ENCODE data around the gene PARN.
"Not testable (repeated sequence)": the region's sequence is repeated elsewhere in the genome, so short reads cannot be mapped to it uniquely, and the experiment has no call there.

DNA sequence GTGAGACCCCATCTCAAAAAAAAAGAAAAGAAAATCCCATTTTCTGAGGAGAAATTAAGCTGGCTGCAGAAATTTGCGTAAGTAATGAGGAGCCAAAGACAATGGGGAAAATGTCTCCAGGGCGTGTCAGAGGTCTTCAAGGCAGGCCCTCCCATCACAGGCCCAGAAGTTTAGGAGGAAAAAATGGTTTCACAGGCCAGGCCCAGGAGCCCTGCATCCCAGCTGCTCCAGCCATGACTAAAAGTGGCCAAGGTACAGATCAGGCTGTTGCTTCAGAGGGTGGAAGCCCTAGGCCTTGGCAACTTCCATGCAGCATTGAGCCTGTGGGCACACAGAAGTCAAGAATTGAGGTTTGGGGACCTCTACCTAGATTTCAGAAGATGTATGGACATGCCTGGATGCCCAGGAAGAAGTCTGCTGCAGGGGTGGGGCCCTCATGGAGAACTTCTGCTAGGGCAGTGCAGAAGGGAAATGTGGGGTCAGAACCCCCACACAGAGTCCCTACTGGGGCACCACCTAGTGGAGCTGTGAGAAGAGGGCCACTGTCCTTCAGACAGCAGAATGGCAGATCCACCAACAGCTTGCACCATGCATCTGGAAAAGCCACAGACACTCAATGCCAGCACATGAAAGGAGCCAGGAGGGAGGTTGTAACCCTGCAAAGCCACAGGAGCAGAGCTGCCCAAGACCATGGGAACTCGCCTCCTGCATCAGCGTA lies 55.2 kb downstream of the PARN start:
- TF ChIP-seq, protein P1, sequence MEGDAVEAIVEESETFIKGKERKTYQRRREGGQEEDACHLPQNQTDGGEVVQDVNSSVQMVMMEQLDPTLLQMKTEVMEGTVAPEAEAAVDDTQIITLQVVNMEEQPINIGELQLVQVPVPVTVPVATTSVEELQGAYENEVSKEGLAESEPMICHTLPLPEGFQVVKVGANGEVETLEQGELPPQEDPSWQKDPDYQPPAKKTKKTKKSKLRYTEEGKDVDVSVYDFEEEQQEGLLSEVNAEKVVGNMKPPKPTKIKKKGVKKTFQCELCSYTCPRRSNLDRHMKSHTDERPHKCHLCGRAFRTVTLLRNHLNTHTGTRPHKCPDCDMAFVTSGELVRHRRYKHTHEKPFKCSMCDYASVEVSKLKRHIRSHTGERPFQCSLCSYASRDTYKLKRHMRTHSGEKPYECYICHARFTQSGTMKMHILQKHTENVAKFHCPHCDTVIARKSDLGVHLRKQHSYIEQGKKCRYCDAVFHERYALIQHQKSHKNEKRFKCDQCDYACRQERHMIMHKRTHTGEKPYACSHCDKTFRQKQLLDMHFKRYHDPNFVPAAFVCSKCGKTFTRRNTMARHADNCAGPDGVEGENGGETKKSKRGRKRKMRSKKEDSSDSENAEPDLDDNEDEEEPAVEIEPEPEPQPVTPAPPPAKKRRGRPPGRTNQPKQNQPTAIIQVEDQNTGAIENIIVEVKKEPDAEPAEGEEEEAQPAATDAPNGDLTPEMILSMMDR (conservative IDR thresholded peaks at IDR 0.05 in 1 of 2, IDR thresholded peaks at IDR 0.05 in 1 of 2; ENCODE audit: low read depth in 1 of 2, low read length in 2 of 2), result not testable (repeated sequence)
- not testable (repeated sequence) for TF ChIP-seq EZH2 (IDR thresholded peaks at IDR 0.05; ENCODE audit: low read length, missing control alignments)
